ENCODE measurements around the gene FARS2. TPM values are rescaled to one million over a fixed set of nuclear protein-coding genes. Genes with fewer than 3 reads are reported as not detected.

FARS2 gene
- polyA plus RNA-seq, 2 of the 4 experiments (the other 2 are of a cell fraction): 12.9 to 17.5 TPM

- Histone ChIP-seq H3K9me3 (no peaks in the 10 kb centered on the region), H3K4me3 (no peak overlapping the region), H3K4me2 (no peak overlapping the region), H3K4me1 (no peaks in the 10 kb centered on the region), H3K27ac (no peak overlapping the region)
- DNase-seq (ENCODE audit: low read depth in 1 of 2, low spot score in 1 of 2) (no peak), FAIRE-seq (no peak), ATAC-seq (no peak)
- CTCF ChIA-PET: no interaction called here
- 91% methylated on average over 2 of the region's 2 CpGs for WGBS (ENCODE audit: missing lambda C conversion rate)
- no peak for TF ChIP-seq PBX3 (IDR thresholded peaks at IDR 0.05)
- no peak for TF ChIP-seq SREBF2 (IDR thresholded peaks at IDR 0.05)
- no peak for TF ChIP-seq MAFK (IDR thresholded peaks at IDR 0.05; ENCODE audit: partially characterized antibody)
- TF ChIP-seq EHF (CRISPR knock-in tag; IDR thresholded peaks at IDR 0.05): no peak
- TF ChIP-seq MAZ (IDR thresholded peaks at IDR 0.05; ENCODE audit: borderline replicate concordance, low read depth, low read length): no peak
- TF ChIP-seq EP300 (IDR thresholded peaks at IDR 0.05): no peak
- TF ChIP-seq USF2 (IDR thresholded peaks at IDR 0.05): no peak
- no peak for TF ChIP-seq CBX2 (IDR thresholded peaks at IDR 0.05; ENCODE audit: borderline replicate concordance, low read depth)
- TF ChIP-seq TP53 (CRISPR knock-in tag; IDR thresholded peaks at IDR 0.05): no peak
- TF ChIP-seq GATA3 (IDR thresholded peaks at IDR 0.05; ENCODE audit: borderline replicate concordance): no peak
- TF ChIP-seq HEYL (CRISPR knock-in tag; IDR thresholded peaks at IDR 0.05): no peak
- TF ChIP-seq NPAS2 (CRISPR knock-in tag; IDR thresholded peaks at IDR 0.05; ENCODE audit: borderline replicate concordance): no peak
- no peak for TF ChIP-seq CHD4 (IDR thresholded peaks at IDR 0.05; ENCODE audit: borderline replicate concordance)
- TF ChIP-seq ELK1 (IDR thresholded peaks at IDR 0.05; ENCODE audit: low read depth, low read length): no peak
- TF ChIP-seq RAD21 (conservative IDR thresholded peaks at IDR 0.05 in 1 of 2, IDR thresholded peaks at IDR 0.05 in 1 of 2): no peak
- no peak for TF ChIP-seq ATOH8 (CRISPR knock-in tag; IDR thresholded peaks at IDR 0.05; ENCODE audit: low read depth)
- POLR2A ChIA-PET: interaction anchor here (1.0 kb wide), 1 partner anchor 20 kb away, joined by 3 read pairs; the partner anchor contains the start of gene LYRM4
Observed at GRCh38 chr6:5241252-5241651, 20.1 kb upstream of the FARS2 start.

- FAIRE-seq (no peak), DNase-seq (ENCODE audit: low read depth in 1 of 2, low spot score in 1 of 2) (no peak), ATAC-seq (no peak)
- no peak overlapping the region for H3K4me2 ChIP-seq
- no peak overlapping the region for H3K4me3 ChIP-seq
- no peaks in the 10 kb centered on the region for H3K9me3 ChIP-seq
- CTCF ChIA-PET: no interaction called here
- no peak overlapping the region for H3K27ac ChIP-seq
- no peaks in the 10 kb centered on the region for H3K4me1 ChIP-seq
- TF ChIP-seq NR3C1 (IDR thresholded peaks at IDR 0.05): no peak
- 93% methylated on average over 12 of the region's 12 CpGs for WGBS (ENCODE audit: missing lambda C conversion rate)
- POLR2A ChIA-PET: no interaction called here
Observed at GRCh38 chr6:5243069-5243468, 18.2 kb upstream of the FARS2 start.

GRCh38 chr6:5246141-5247097 is 14.9 kb upstream of the FARS2 start:
- TF ChIP-seq CBX8 (IDR thresholded peaks at IDR 0.05) (no peak), TFCP2L1 (CRISPR knock-in tag; IDR thresholded peaks at IDR 0.05) (no peak), HOXB13 (CRISPR knock-in tag; IDR thresholded peaks at IDR 0.05; ENCODE audit: low read depth) (no peak), TP53 (CRISPR knock-in tag; IDR thresholded peaks at IDR 0.05) (no peak), NPAS2 (CRISPR knock-in tag; IDR thresholded peaks at IDR 0.05; ENCODE audit: borderline replicate concordance) (no peak), RCOR1 (IDR thresholded peaks at IDR 0.05; ENCODE audit: low read depth, low read length) (no peak), FOSB (CRISPR knock-in tag; IDR thresholded peaks at IDR 0.05) (no peak), KDM5A (IDR thresholded peaks at IDR 0.05) (no peak), POLR2A (IDR thresholded peaks at IDR 0.05; ENCODE audit: low read length) (no peak), HEYL (CRISPR knock-in tag; IDR thresholded peaks at IDR 0.05) (no peak), EP300 (IDR thresholded peaks at IDR 0.05) (no peak), RARB (CRISPR knock-in tag; IDR thresholded peaks at IDR 0.05) (no peak), BCL3 (IDR thresholded peaks at IDR 0.05) (no peak)
- no peak overlapping the region for H3K27ac ChIP-seq
- WGBS (ENCODE audit: missing lambda C conversion rate): 88% methylated on average over 13 of the region's 13 CpGs
- no peak overlapping the region for H3K4me2 ChIP-seq
- no peaks in the 10 kb centered on the region for H3K9me3 ChIP-seq
- ATAC-seq (no peak), FAIRE-seq (no peak), DNase-seq (ENCODE audit: low read depth in 1 of 2, low spot score in 1 of 2) (no peak)
- ChIA-PET POLR2A (no interaction called here), CTCF (interaction anchor here (1.2 kb wide), 1 partner anchor 103 kb away, joined by 5 read pairs; no protein-coding TSS in a partner anchor)
- peaks cover 14% of the 10 kb centered on the region for H3K4me1 ChIP-seq
- no peak overlapping the region for H3K4me3 ChIP-seq

Measured in A549 (cell line).